HPDE6-E6E7 (cell line): ENCODE measurements around the gene BTN2A1.
A peak's percentile ranks its signal among the peaks of the same experiment; 100 is the strongest.
"Not testable (repeated sequence)": the region's sequence is repeated elsewhere in the genome, so short reads cannot be mapped to it uniquely, and the experiment has no call there.

Experiments used
- DNase-seq: peaks from one replicate; pipeline ENCODE4 v3.0.0; 2011; ENCODE audit warnings: missing footprints; ENCODE audit errors: extremely low spot score

BTN2A1 gene

GRCh38 chr6:26457806-26458688 lies at the start of gene BTN2A1:
Gene BTN2A1, plus strand, starts transcription at chr6:26457955. Its CDS starts 682 bp downstream, at chr6:26458637.
- peak; percentile 95 for DNase-seq

- no peak for DNase-seq
Measured at GRCh38 chr6:26408828-26409730, 48.7 kb upstream of the BTN2A1 start.

GRCh38 chr6:26411751-26412150 lies 46.0 kb upstream of the BTN2A1 start:
- DNase-seq = no peak

- no peak for DNase-seq
Measured at GRCh38 chr6:26412228-26412627, 45.5 kb upstream of the BTN2A1 start.

GRCh38 chr6:26412954-26413353 lies 44.8 kb upstream of the BTN2A1 start:
- no peak for DNase-seq

- no peak for DNase-seq
Measured at GRCh38 chr6:26414281-26414680, 43.5 kb upstream of the BTN2A1 start.

GRCh38 chr6:26415036-26415614 lies 42.6 kb upstream of the BTN2A1 start:
- DNase-seq = no peak

- DNase-seq = no peak
Measured at GRCh38 chr6:26415791-26416190, 42.0 kb upstream of the BTN2A1 start.

- DNase-seq = no peak
Measured at GRCh38 chr6:26416288-26416687, 41.5 kb upstream of the BTN2A1 start.

GRCh38 chr6:26418077-26418476 lies 39.7 kb upstream of the BTN2A1 start:
- DNase-seq = not testable (repeated sequence)

GRCh38 chr6:26418795-26419194 lies 39.0 kb upstream of the BTN2A1 start:
- not testable (repeated sequence) for DNase-seq

- peak; percentile 19 for DNase-seq
Measured at GRCh38 chr6:26420688-26421171, 37.0 kb upstream of the BTN2A1 start.

- DNase-seq = peak; percentile 96
Measured at GRCh38 chr6:26421259-26422144, 36.3 kb upstream of the BTN2A1 start.

GRCh38 chr6:26422329-26422728 lies 35.4 kb upstream of the BTN2A1 start:
- no peak for DNase-seq

GRCh38 chr6:26426691-26427450 lies 30.9 kb upstream of the BTN2A1 start:
- DNase-seq = no peak

- no peak for DNase-seq
Measured at GRCh38 chr6:26427451-26427809, 30.3 kb upstream of the BTN2A1 start.

GRCh38 chr6:26428206-26428605 lies 29.5 kb upstream of the BTN2A1 start:
- no peak for DNase-seq

- DNase-seq = no peak
Measured at GRCh38 chr6:26430787-26431186, 27.0 kb upstream of the BTN2A1 start.

GRCh38 chr6:26431258-26432172 lies 26.2 kb upstream of the BTN2A1 start:
- no peak for DNase-seq
